ENCODE results near the gene CYP3A5. TPM values are rescaled to one million over a fixed set of nuclear protein-coding genes. Genes with fewer than 3 reads are reported as not detected.

Gene CYP3A5
- total RNA-seq, 1 donor from 2014 or later, result not detected

GRCh38 chr7:99616359-99617191, 63.2 kb downstream of the CYP3A5 start, which contains the start of gene ZSCAN25:
Gene ZSCAN25 (plus strand): TSS chr7:99616946. CDS start chr7:99619607, 2,661 bp downstream.
- DNase-seq (ENCODE audit: extremely low read depth, low read depth, low spot score), result peak; percentile 65

DNA sequence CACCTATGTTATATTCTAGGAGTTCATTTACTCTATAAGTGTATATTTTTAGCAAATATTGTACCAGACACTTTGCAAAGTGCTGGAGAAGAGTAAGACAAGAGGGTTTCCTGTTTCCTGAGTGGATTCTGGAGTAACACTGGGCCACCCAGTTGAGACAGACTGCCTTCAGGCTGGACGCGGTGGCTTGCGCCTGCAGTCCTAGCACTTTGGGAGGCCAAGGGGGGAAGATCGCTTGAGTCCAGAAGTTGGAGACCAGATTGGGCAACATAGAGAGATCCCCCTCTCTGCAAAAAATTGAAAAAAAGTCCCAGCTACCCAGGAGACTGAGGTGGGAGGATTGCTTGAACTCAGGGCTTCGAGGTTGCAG, 63.8 kb downstream of the CYP3A5 start:
- no peak for DNase-seq (ENCODE audit: extremely low read depth, low read depth, low spot score)

DNA sequence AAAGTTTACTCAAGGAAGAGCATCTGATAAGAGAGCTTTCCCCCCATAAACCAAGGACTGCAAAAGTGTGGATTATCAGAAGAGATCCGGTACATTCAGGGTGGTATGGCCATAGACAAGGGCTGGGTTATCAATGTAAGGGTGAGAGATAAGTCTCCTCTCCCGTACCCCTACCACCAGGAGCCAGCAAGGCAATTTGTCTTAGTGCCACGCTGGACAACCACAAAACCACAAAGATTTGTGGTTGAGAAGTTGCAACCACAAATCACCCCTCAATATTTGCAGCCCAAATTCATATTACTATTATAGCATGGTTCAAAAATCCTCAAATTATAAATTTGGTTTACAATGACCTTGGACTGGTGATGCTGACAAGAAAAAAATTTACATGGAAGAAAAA, 65.3 kb downstream of the CYP3A5 start:
- DNase-seq (ENCODE audit: extremely low read depth, low read depth, low spot score), result no peak

DNA sequence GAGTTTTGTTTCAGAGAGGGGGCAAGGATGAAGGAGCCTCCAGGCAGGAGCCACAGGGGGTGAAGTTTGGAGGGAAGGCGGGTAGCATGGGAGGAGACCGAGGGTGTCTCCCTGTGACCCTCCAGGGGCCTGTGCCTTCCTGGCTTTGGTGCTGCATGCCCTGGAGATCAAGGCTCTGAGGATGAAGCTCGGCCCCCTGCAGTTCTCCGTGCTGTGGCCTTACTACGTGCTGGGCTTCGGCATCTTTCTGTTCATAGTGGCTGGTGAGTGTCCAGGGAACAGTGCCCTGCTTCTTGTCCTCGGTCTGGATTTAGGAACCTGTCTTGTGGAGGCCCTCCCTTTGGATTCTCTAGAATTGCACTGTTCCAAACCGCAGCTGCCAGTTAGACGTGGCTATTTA, 72.2 kb downstream of the CYP3A5 start:
- DNase-seq (ENCODE audit: extremely low read depth, low read depth, low spot score), result no peak

- no peak for DNase-seq (ENCODE audit: extremely low read depth, low read depth, low spot score)
Observed at GRCh38 chr7:99606531-99606930, 73.3 kb downstream of the CYP3A5 start.

- DNase-seq (ENCODE audit: extremely low read depth, low read depth, low spot score), result no peak
Observed at GRCh38 chr7:99605527-99605926, 74.3 kb downstream of the CYP3A5 start.

DNA sequence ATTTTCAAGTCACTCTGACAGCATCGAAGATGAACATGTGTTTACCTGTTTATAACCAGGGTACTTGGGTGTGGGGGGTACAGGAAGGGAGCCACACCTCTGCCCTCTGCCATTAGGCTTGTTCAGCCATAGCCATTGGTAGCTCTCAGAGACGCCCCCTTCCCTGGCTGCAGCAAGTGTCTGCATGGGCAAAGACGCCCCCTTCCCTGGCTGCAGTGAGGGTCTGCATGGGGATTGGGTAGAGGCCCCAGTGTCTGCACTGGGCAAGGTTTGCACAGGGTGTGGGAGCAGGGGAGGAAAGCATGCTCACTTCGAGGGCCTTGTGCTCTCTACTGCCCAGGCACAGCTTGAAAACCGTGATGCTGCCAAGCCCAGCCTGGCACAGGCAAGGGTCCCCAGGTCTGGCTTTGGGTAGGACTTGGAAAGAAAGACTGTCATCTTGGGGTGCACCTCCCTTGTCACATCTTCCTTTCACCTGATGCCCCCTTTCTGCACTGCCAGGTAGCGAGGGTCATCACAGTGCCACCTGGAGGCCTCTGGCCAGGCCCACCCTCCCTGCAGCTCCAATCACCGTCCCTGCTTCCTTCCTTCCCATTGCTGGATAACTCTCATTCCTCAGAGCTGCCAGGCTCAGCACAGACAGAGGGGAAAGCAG, 78.0 kb downstream of the CYP3A5 start:
- DNase-seq (ENCODE audit: extremely low read depth, low read depth, low spot score), result no peak

DNA sequence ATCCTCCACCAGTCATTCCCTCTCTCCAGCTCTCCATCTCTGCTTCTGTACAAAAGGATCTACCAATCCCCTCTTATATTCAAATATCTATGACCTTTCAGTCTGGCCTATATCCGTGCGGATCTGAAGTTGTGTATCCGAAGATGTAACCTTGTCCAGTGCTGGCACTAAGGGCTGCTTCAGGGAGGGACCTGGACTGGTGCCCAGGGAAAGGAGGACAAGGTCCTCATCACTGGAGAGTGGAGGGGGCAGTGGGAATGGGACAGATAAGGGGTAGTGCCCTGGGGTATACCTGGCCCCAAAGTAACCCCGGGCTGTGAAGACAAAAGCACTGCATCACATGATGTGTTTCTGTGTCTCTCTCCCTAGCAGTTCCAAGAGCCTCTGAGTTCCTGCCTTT, 80.0 kb downstream of the CYP3A5 start:
- no peak for DNase-seq (ENCODE audit: extremely low read depth, low read depth, low spot score)

Other genes starting within 250 kb of the CYP3A5 start
- gene PTCD1, start 241.2 kb downstream of the CYP3A5 start, total RNA-seq, result 7.6 and 14.3 TPM in 2 replicates
- 19.0 and 28.9 TPM in 2 replicates for gene CPSF4, start 241.1 kb downstream of the CYP3A5 start, total RNA-seq
- gene ATP5MF, start 213.8 kb downstream of the CYP3A5 start, total RNA-seq, result 876 and 1,855 TPM in 2 replicates
- 4.7 and 11.4 TPM in 2 replicates for gene ZNF789, start 207.1 kb downstream of the CYP3A5 start, total RNA-seq
- 19.0 and 39.2 TPM in 2 replicates for gene ZNF394, start 179.7 kb downstream of the CYP3A5 start, total RNA-seq
- 8.8 and 11.7 TPM in 2 replicates for gene ZKSCAN5, start 175.3 kb downstream of the CYP3A5 start, total RNA-seq
- gene FAM200A, start 127.9 kb downstream of the CYP3A5 start, total RNA-seq, result 3.2 and 3.8 TPM in 2 replicates
- gene ZNF655, start 121.4 kb downstream of the CYP3A5 start, total RNA-seq, result 11.3 and 12.7 TPM in 2 replicates
- not detected in 2 replicates for gene TMEM225B, start 81.7 kb downstream of the CYP3A5 start, total RNA-seq
- 7.1 and 11.3 TPM in 2 replicates for gene ZSCAN25, start 63.0 kb downstream of the CYP3A5 start, total RNA-seq
- not detected in 2 replicates for gene CYP3A7, start 55.2 kb upstream of the CYP3A5 start, total RNA-seq
- not detected in 2 replicates for gene CYP3A4, start 104.2 kb upstream of the CYP3A5 start, total RNA-seq
- not detected in 2 replicates for gene CYP3A43, start 148.0 kb upstream of the CYP3A5 start, total RNA-seq
- not detected in 2 replicates for gene OR2AE1, start 197.0 kb upstream of the CYP3A5 start, total RNA-seq
- 20.3 and 26.7 TPM in 2 replicates for gene TRIM4, start 239.5 kb upstream of the CYP3A5 start, total RNA-seq
- 0.99 TPM in 1 of 2 replicates, not detected in the other for gene GJC3, start 249.6 kb upstream of the CYP3A5 start, total RNA-seq